H9 (cell line): ENCODE data around the gene SDK1. TPM values are rescaled to one million over a fixed set of nuclear protein-coding genes. Genes with fewer than 3 reads are reported as not detected.

Source experiments
- DNase-seq: peaks from one replicate; pipeline ENCODE4 v3.0.0-alpha.2; 2017
- H2AFZ ChIP-seq: one replicate; pipeline ENCODE4 v1.6.1; 2013; ENCODE audit warnings: mild to moderate bottlenecking, low read length, control low read depth, moderate library complexity
- H2AK5ac ChIP-seq: 2 replicates; pipeline ENCODE4 v1.6.1; 2013; ENCODE audit warnings: low read length, control low read depth, mixed read lengths; ENCODE audit not compliant: insufficient read length
- H2BK120ac ChIP-seq: one replicate; pipeline ENCODE4 v1.6.1; 2013; ENCODE audit warnings: low read depth, mild to moderate bottlenecking, low read length, control low read depth, inconsistent platforms; ENCODE audit not compliant: poor library complexity, severe bottlenecking
- H2BK12ac ChIP-seq: 2 replicates; pipeline ENCODE4 v1.6.1; 2013; ENCODE audit warnings: low read length, control low read depth, mixed read lengths, low read depth; ENCODE audit not compliant: insufficient read length
- H2BK15ac ChIP-seq: 2 replicates; pipeline ENCODE4 v1.6.1; 2013; ENCODE audit warnings: low read depth, low read length, control low read depth
- H2BK20ac ChIP-seq: one replicate; pipeline ENCODE4 v1.6.1; 2013; ENCODE audit warnings: low read depth, mild to moderate bottlenecking, low read length, control low read depth, inconsistent platforms; ENCODE audit not compliant: poor library complexity, severe bottlenecking
- H2BK5ac ChIP-seq: 2 replicates; pipeline ENCODE4 v1.6.1; 2013; ENCODE audit warnings: low read length, control low read depth, mixed read lengths; ENCODE audit not compliant: insufficient read length
- H3K14ac ChIP-seq: 2 replicates; pipeline ENCODE4 v1.6.1; 2013; ENCODE audit warnings: low read length, control low read depth; ENCODE audit not compliant: insufficient read depth
- H3K18ac ChIP-seq: 2 replicates; pipeline ENCODE4 v1.6.1; 2013; ENCODE audit warnings: low read depth, mild to moderate bottlenecking, mixed read lengths, low read length, control low read depth; ENCODE audit not compliant: insufficient read length
- H3K23ac ChIP-seq: 2 replicates; pipeline ENCODE4 v1.6.1; 2013; ENCODE audit warnings: low read length, control low read depth, mixed read lengths, low read depth; ENCODE audit not compliant: insufficient read length
- H3K23me2 ChIP-seq: 2 replicates; pipeline ENCODE4 v1.6.1; 2013; ENCODE audit warnings: low read depth, mild to moderate bottlenecking, mixed read lengths, low read length, control low read depth; ENCODE audit not compliant: insufficient read length, poor library complexity, severe bottlenecking
- H3K27ac ChIP-seq: 2 replicates; pipeline ENCODE4 v1.5.1; 2013; ENCODE audit warnings: low read length, control low read depth, mixed read lengths, low read depth; ENCODE audit not compliant: insufficient read length
- H3K27me3 ChIP-seq: 2 replicates; pipeline ENCODE4 v1.6.1; 2013; ENCODE audit warnings: low read length, control low read depth, inconsistent platforms; ENCODE audit not compliant: insufficient read depth
- H3K4ac ChIP-seq: 2 replicates; pipeline ENCODE4 v1.6.1; 2013; ENCODE audit warnings: low read depth, mild to moderate bottlenecking, control low read depth, inconsistent platforms, low read length, moderate library complexity
- H3K4me1 ChIP-seq: 2 replicates; pipeline ENCODE4 v1.6.1; 2013; ENCODE audit warnings: low read length, control low read depth, inconsistent platforms; ENCODE audit not compliant: insufficient read depth
- H3K4me2 ChIP-seq: 2 replicates; pipeline ENCODE4 v1.6.1; 2013; ENCODE audit warnings: low read length, control low read depth, mixed read lengths; ENCODE audit not compliant: insufficient read length, insufficient read depth
- H3K56ac ChIP-seq: 2 replicates; pipeline ENCODE4 v1.6.1; 2013; ENCODE audit warnings: low read depth, mild to moderate bottlenecking, mixed read lengths, low read length, control low read depth; ENCODE audit not compliant: insufficient read length
- H3K79me1 ChIP-seq: 2 replicates; pipeline ENCODE4 v1.6.1; 2013; ENCODE audit warnings: low read depth, mild to moderate bottlenecking, moderate library complexity, low read length, control low read depth, inconsistent platforms; ENCODE audit not compliant: insufficient read depth, poor library complexity, severe bottlenecking
- H3K79me2 ChIP-seq: 2 replicates; pipeline ENCODE4 v1.6.1; 2013; ENCODE audit warnings: low read length, control low read depth, inconsistent platforms; ENCODE audit not compliant: insufficient read depth
- H3K9ac ChIP-seq: 2 replicates; pipeline ENCODE4 v1.6.1; 2013; ENCODE audit warnings: low read length, control low read depth, mixed read lengths; ENCODE audit not compliant: insufficient read length; ENCODE audit errors: extremely low read depth
- H3K9me3 ChIP-seq: one replicate; pipeline ENCODE4 v1.6.1; 2013; ENCODE audit warnings: low read depth, low read length, inconsistent platforms; ENCODE audit not compliant: control insufficient read depth
- H3T11ph ChIP-seq: one replicate; pipeline ENCODE4 v1.6.1; 2013; ENCODE audit warnings: mild to moderate bottlenecking, low read length, control low read depth, inconsistent platforms
- H4K20me1 ChIP-seq: one replicate; pipeline ENCODE4 v1.6.1; 2013; ENCODE audit not compliant: control insufficient read depth, insufficient read length, insufficient read depth
- H4K5ac ChIP-seq: 2 replicates; pipeline ENCODE4 v1.6.1; 2013; ENCODE audit warnings: low read depth, mild to moderate bottlenecking, mixed read lengths, low read length, control low read depth; ENCODE audit not compliant: insufficient read length
- H4K8ac ChIP-seq: replicated peaks from 2 replicates; pipeline ENCODE4 v1.6.1; 2013; ENCODE audit warnings: low read length, control low read depth, mixed read lengths, low read depth; ENCODE audit not compliant: insufficient read length
- H4K91ac ChIP-seq: 2 replicates; pipeline ENCODE4 v1.6.1; 2013; ENCODE audit warnings: low read depth, mild to moderate bottlenecking, moderate library complexity, mixed read lengths, low read length, control low read depth; ENCODE audit not compliant: insufficient read length
- H3K27ac Mint-ChIP-seq, 3 experiments: 2 replicates in 2 of 3; 3 replicates in 1 of 3; pipeline ENCODE4 v1.8.0; 2020 to 2021; ENCODE audit warnings: mixed read lengths in 3 of 3, mild to moderate bottlenecking in 1 of 3, moderate library complexity in 1 of 3
- H3K27me3 Mint-ChIP-seq: 2 replicates; pipeline ENCODE4 v1.8.0; 2021; ENCODE audit warnings: low read depth, mild to moderate bottlenecking, moderate library complexity, mixed read lengths
- H3K36me3 Mint-ChIP-seq, 3 experiments: 2 replicates in 2 of 3; 3 replicates in 1 of 3; pipeline ENCODE4 v1.8.0; 2020 to 2021; ENCODE audit warnings: low read depth in 3 of 3, mixed read lengths in 3 of 3; ENCODE audit not compliant: insufficient read depth in 1 of 3
- H3K4me1 Mint-ChIP-seq, 2 experiments: 2 replicates each; pipeline ENCODE4 v1.8.0; 2020; ENCODE audit warnings: mixed read lengths in 2 of 2
- H3K4me3 Mint-ChIP-seq, 2 experiments: 2 replicates in 1 of 2; 3 replicates in 1 of 2; pipeline ENCODE4 v1.8.0; 2020 to 2021; ENCODE audit warnings: mild to moderate bottlenecking in 2 of 2, mixed read lengths in 2 of 2, moderate library complexity in 1 of 2
- H3K9me3 Mint-ChIP-seq, 2 experiments: 2 replicates in 1 of 2; 3 replicates in 1 of 2; pipeline ENCODE4 v1.8.0; 2020; ENCODE audit warnings: mild to moderate bottlenecking in 2 of 2, mixed read lengths in 2 of 2, moderate library complexity in 1 of 2
- CTCF ChIP-seq: fragments of 200-600 bp; sonication (generic); conservative IDR thresholded peaks from 3 replicates; pipeline ENCODE4 v1.8.0; 2021; ENCODE audit warnings: antibody characterized with exemption, mild to moderate bottlenecking
- WGBS: extraction: QIAGEN DNeasy Blood & Tissue Kit; methylation state at CpG from one replicate; pipeline ENCODE4 v1.1.7; 2013; ENCODE audit warnings: missing lambda C conversion rate, low lambda C conversion rate, mixed read lengths; ENCODE audit not compliant: insufficient read length; ENCODE audit errors: extremely low coverage; 5-methylcytosine and 5-hydroxymethylcytosine counted together
- total RNA-seq: library from RNA; stranded (reverse); gene quantifications from 2 replicates; pipeline ENCODE4 v1.2.1, GENCODE V29; 2021

SDK1 gene
- total RNA-seq, 1 experiment from 2014 or later, result 8.7 TPM

- Histone ChIP-seq H3K4me2 (no peak overlapping the region), H4K5ac (no peak overlapping the region), H2BK15ac (no peak overlapping the region), H3K9ac (no peak overlapping the region), H3K56ac (no peak overlapping the region), H4K91ac (no peak overlapping the region), H3K79me2 (no peaks in the 10 kb centered on the region), H3K79me1 (no peaks in the 10 kb centered on the region), H3K18ac (no peak overlapping the region), H4K20me1 (no peaks in the 10 kb centered on the region), H2BK120ac (no peak overlapping the region), H2BK5ac (no peak overlapping the region), H2AK5ac (no peak overlapping the region), H3T11ph (no peak overlapping the region), H2AFZ (no peak overlapping the region), H3K14ac (no peak overlapping the region), H2BK20ac (no peak overlapping the region), H4K8ac (no peak overlapping the region), H3K27ac (no peak overlapping the region), H3K4me1 (no peaks in the 10 kb centered on the region; the same call in 1 of the 2 replicates), H3K23ac (no peak overlapping the region), H3K23me2 (no peaks in the 10 kb centered on the region), H3K4ac (no peak overlapping the region), H3K27me3 (no peaks in the 10 kb centered on the region), H2BK12ac (no peak overlapping the region), H3K9me3 (no peaks in the 10 kb centered on the region)
- Mint-ChIP-seq H3K27ac (0 out of 7 replicates have a peak overlapping the region, but pooled peaks of 1 of the 3 experiments have one; percentile 28), H3K9me3 (no peaks in the 10 kb centered on the region; a peak in 1 of 5 replicates), H3K4me1 (peaks cover 5 to 6% of the 10 kb centered on the region in 2 experiments), H3K4me3 (no peak overlapping the region), H3K36me3 (peaks cover 0 to 5% (median 4%) of the 10 kb centered on the region in 3 experiments; a peak in 3 of 7 replicates), H3K27me3 (no peaks in the 10 kb centered on the region)
- no CpG with 5 or more reads among the region's 11 CpGs for whole genome bisulfite sequencing
- no peak for DNase-seq
- no peak for TF ChIP-seq CTCF
Measured at GRCh38 chr7:4051696-4052095, 750.6 kb downstream of the SDK1 start.
